ENCODE measurements around the gene KIF6. TPM values are rescaled to one million over a fixed set of nuclear protein-coding genes. Genes with fewer than 3 reads are reported as not detected.

Gene KIF6
- total RNA-seq, 1 experiment from 2014 or later = not detected

GRCh38 chr6:39515471-39515870, 209.7 kb downstream of the KIF6 start:
- Histone ChIP-seq H3K79me2 (ENCODE audit: insufficient read depth, low read length) (no peaks in the 10 kb centered on the region), H3K27me3 (ENCODE audit: insufficient read depth, low read length) (peaks cover 62% of the 10 kb centered on the region), H3K36me3 (ENCODE audit: control insufficient read depth in 1 of 2, insufficient read depth in 2 of 2, low read length in 2 of 2) (no peaks in the 10 kb centered on the region), H3K9ac (ENCODE audit: low read length) (no peak overlapping the region), H4K20me1 (ENCODE audit: insufficient read depth) (no peaks in the 10 kb centered on the region), H3K27ac (ENCODE audit: low read depth, low read length) (no peak overlapping the region), H3K4me2 (ENCODE audit: low read length) (no peak overlapping the region), H2AFZ (ENCODE audit: low read depth, low read length, poor library complexity, severe bottlenecking) (no peak overlapping the region), H3K4me3 (replicated peaks in 1 of 2; ENCODE audit: low read depth in 1 of 2, low read length in 2 of 2) (no peak overlapping the region), H3K4me1 (ENCODE audit: control insufficient read depth in 1 of 2, insufficient read depth in 2 of 2, low read length in 2 of 2) (no peaks in the 10 kb centered on the region), H3K9me3 (ENCODE audit: control insufficient read depth in 1 of 2, insufficient read depth in 1 of 2, low read depth in 1 of 2, low read length in 2 of 2) (no peaks in the 10 kb centered on the region), H3K9me2 (ENCODE audit: insufficient read depth) (no peaks in the 10 kb centered on the region)
- DNase-seq (ENCODE audit: low read depth, low spot score) = no peak
- TF ChIP-seq MAX (IDR thresholded peaks at IDR 0.05) (no peak), CTCF (IDR thresholded peaks at IDR 0.05 in 2 of 3, conservative IDR thresholded peaks at IDR 0.05 in 1 of 3; ENCODE audit: borderline replicate concordance in 1 of 3, insufficient read depth in 1 of 3, low read depth in 2 of 3, low read length in 2 of 3) (no peak), POLR2A (IDR thresholded peaks at IDR 0.05; ENCODE audit: borderline replicate concordance, extremely low read depth, insufficient read depth, insufficient read length) (no peak), SP1 (IDR thresholded peaks at IDR 0.05; ENCODE audit: low read depth) (no peak), SRF (IDR thresholded peaks at IDR 0.05; ENCODE audit: low read depth) (no peak), FOSL1 (IDR thresholded peaks at IDR 0.05; ENCODE audit: low read depth) (no peak), EZH2phosphoT487 (IDR thresholded peaks at IDR 0.05; ENCODE audit: borderline replicate concordance) (no peak), TCF7L2 (IDR thresholded peaks at IDR 0.05; ENCODE audit: borderline replicate concordance, extremely low read depth, insufficient read depth, insufficient read length) (no peak), YY1 (IDR thresholded peaks at IDR 0.05; ENCODE audit: extremely low read depth, insufficient replicate concordance, low read depth, low read length) (no peak), RAD21 (IDR thresholded peaks at IDR 0.05; ENCODE audit: low read depth) (no peak), EGR1 (IDR thresholded peaks at IDR 0.05; ENCODE audit: low read depth) (no peak)
- no peak for ATAC-seq
- RAD21 ChIA-PET (ENCODE audit: low non-redundant PET in 1 of 2, low total read pairs in 2 of 2, uncharacterized antibody in 2 of 2, unreplicated experiment in 2 of 2) = no interaction called here
- intact Hi-C loops (cut with micrococcal nuclease) = no loop called here
- BruUV-seq (replicated peaks) = no TSS peak
- CTCF ChIA-PET = no interaction called here
- POLR2A ChIA-PET = no interaction called here
